Neuronal stem cell (in vitro differentiated cells): ENCODE data around the gene DMRT3.

Experiments
- DNase-seq: peaks from one replicate; pipeline ENCODE4 v3.0.0-alpha.2; 2013; ENCODE audit warnings: low spot score
- H2AFZ ChIP-seq: one replicate; pipeline ENCODE4 v1.6.1; 2013; ENCODE audit warnings: mild to moderate bottlenecking, low read length, inconsistent platforms
- H2AK5ac ChIP-seq: 2 replicates; pipeline ENCODE4 v1.6.1; 2013; ENCODE audit warnings: low read depth, mild to moderate bottlenecking, inconsistent platforms, low read length, moderate library complexity, mixed read lengths
- H2BK120ac ChIP-seq: 2 replicates; pipeline ENCODE4 v1.6.1; 2013; ENCODE audit warnings: low read depth, mild to moderate bottlenecking, inconsistent platforms, low read length, moderate library complexity, mixed read lengths
- H2BK12ac ChIP-seq: one replicate; pipeline ENCODE4 v1.6.1; 2013; ENCODE audit warnings: low read length, inconsistent platforms
- H2BK15ac ChIP-seq: 2 replicates; pipeline ENCODE4 v1.6.1; 2013; ENCODE audit warnings: mild to moderate bottlenecking, low read length, inconsistent platforms, mixed read lengths
- H2BK5ac ChIP-seq: one replicate; pipeline ENCODE4 v1.6.1; 2013; ENCODE audit warnings: inconsistent platforms, mild to moderate bottlenecking, low read length, moderate library complexity
- H3K14ac ChIP-seq: one replicate; pipeline ENCODE4 v1.6.1; 2013; ENCODE audit warnings: low read length, inconsistent platforms
- H3K18ac ChIP-seq: 2 replicates; pipeline ENCODE4 v1.6.1; 2013; ENCODE audit warnings: low read length, inconsistent platforms
- H3K23ac ChIP-seq: 2 replicates; pipeline ENCODE4 v1.6.1; 2013; ENCODE audit warnings: low read depth, mild to moderate bottlenecking, mixed read lengths, low read length, inconsistent platforms; ENCODE audit not compliant: poor library complexity
- H3K27ac ChIP-seq: replicated peaks from 3 replicates; pipeline ENCODE4 v1.5.1; 2013; ENCODE audit warnings: low read length, inconsistent platforms
- H3K27me3 ChIP-seq, 3 experiments: 2 replicates each; pipeline ENCODE4 v1.6.1; 2013; ENCODE audit warnings: low read length in 3 of 3, mild to moderate bottlenecking in 2 of 3, inconsistent platforms in 1 of 3, low read depth in 1 of 3, mixed read lengths in 1 of 3, moderate library complexity in 1 of 3; ENCODE audit not compliant: control insufficient read depth in 3 of 3, insufficient read depth in 3 of 3
- H3K36me3 ChIP-seq, 2 donors: replicated peaks in 1 of 2; 2 replicates each; pipeline ENCODE4 v1.6.1; 2013; ENCODE audit warnings: low read length in 2 of 2; ENCODE audit not compliant: control insufficient read depth in 2 of 2, insufficient read depth in 2 of 2
- H3K4ac ChIP-seq: 2 replicates; pipeline ENCODE4 v1.6.1; 2013; ENCODE audit warnings: inconsistent platforms, mild to moderate bottlenecking, low read length, moderate library complexity
- H3K4me1 ChIP-seq, 2 donors: 1 replicate in 1 of 2; 2 replicates in 1 of 2; pipeline ENCODE4 v1.6.1; 2013; ENCODE audit warnings: low read length in 2 of 2, low read depth in 1 of 2; ENCODE audit not compliant: control insufficient read depth in 2 of 2, insufficient read depth in 1 of 2
- H3K4me2 ChIP-seq: one replicate; pipeline ENCODE4 v1.6.1; 2013; ENCODE audit warnings: mild to moderate bottlenecking, low read length, inconsistent platforms; ENCODE audit not compliant: insufficient read depth, poor library complexity, severe bottlenecking
- H3K4me3 ChIP-seq, 2 donors: 2 replicates each; pipeline ENCODE4 v1.5.1; 2013; ENCODE audit warnings: low read length in 2 of 2, mild to moderate bottlenecking in 2 of 2, inconsistent platforms in 1 of 2, moderate library complexity in 1 of 2
- H3K79me1 ChIP-seq: one replicate; pipeline ENCODE4 v1.6.1; 2013; ENCODE audit warnings: low read depth, mild to moderate bottlenecking, inconsistent platforms, low read length, moderate library complexity
- H3K9ac ChIP-seq: one replicate; pipeline ENCODE4 v1.6.1; 2013; ENCODE audit warnings: mild to moderate bottlenecking, low read depth, low read length, inconsistent platforms; ENCODE audit not compliant: poor library complexity
- H3K9me3 ChIP-seq, 2 donors: replicated peaks in 1 of 2; 2 replicates each; pipeline versions ENCODE3 to v1.6.1; 2013; ENCODE audit warnings: low read length in 2 of 2, mild to moderate bottlenecking in 2 of 2, inconsistent platforms in 1 of 2, low read depth in 1 of 2, mixed read lengths in 1 of 2, moderate library complexity in 1 of 2; ENCODE audit not compliant: control insufficient read depth in 2 of 2, insufficient read depth in 1 of 2
- H4K8ac ChIP-seq: one replicate; pipeline ENCODE4 v1.6.1; 2013; ENCODE audit warnings: low read depth, mild to moderate bottlenecking, inconsistent platforms, low read length, moderate library complexity
- H4K91ac ChIP-seq: one replicate; pipeline ENCODE4 v1.6.1; 2013; ENCODE audit warnings: low read length, low read depth, mild to moderate bottlenecking, inconsistent platforms; ENCODE audit not compliant: poor library complexity
- WGBS, 2 donors: extraction: QIAGEN DNeasy Blood & Tissue Kit; methylation state at CpG; one replicate each; pipeline ENCODE4 v1.1.7; 2013; ENCODE audit warnings: missing lambda C conversion rate in 2 of 2, mixed read lengths in 1 of 2; ENCODE audit not compliant: insufficient read length in 2 of 2, insufficient replicate concordance in 1 of 2; ENCODE audit errors: extremely low coverage in 2 of 2; 5-methylcytosine and 5-hydroxymethylcytosine counted together

DMRT3 gene

GRCh38 chr9:959105-959504, 17.4 kb upstream of the DMRT3 start:
- H3K4me1 ChIP-seq = no peaks in the 10 kb centered on the region
- no peak overlapping the region for H2AFZ ChIP-seq
- H4K8ac ChIP-seq = no peak overlapping the region
- H2BK5ac ChIP-seq = no peak overlapping the region
- no peak overlapping the region for H3K27ac ChIP-seq
- H2BK12ac ChIP-seq = no peak overlapping the region
- H3K79me1 ChIP-seq = no peaks in the 10 kb centered on the region
- H3K23ac ChIP-seq = no peak overlapping the region
- no peaks in the 10 kb centered on the region for H3K36me3 ChIP-seq
- H2BK120ac ChIP-seq = no peak overlapping the region
- H3K27me3 ChIP-seq = peaks cover 0 to 27% (median 0%) of the 10 kb centered on the region in 3 experiments
- no peak overlapping the region for H3K4me2 ChIP-seq
- no peaks in the 10 kb centered on the region for H3K9me3 ChIP-seq
- no peak overlapping the region for H3K4ac ChIP-seq
- H4K91ac ChIP-seq = no peak overlapping the region
- no peak for DNase-seq
- no peak overlapping the region for H2BK15ac ChIP-seq
- H3K4me3 ChIP-seq = no peak overlapping the region
- H3K14ac ChIP-seq = no peak overlapping the region
- no CpG with 5 or more reads among the region's 4 CpGs for WGBS, 2 donors
- no peak overlapping the region for H3K9ac ChIP-seq
- H2AK5ac ChIP-seq = no peak overlapping the region
- no peak overlapping the region for H3K18ac ChIP-seq

GRCh38 chr9:959914-960313, 16.5 kb upstream of the DMRT3 start:
- no peak overlapping the region for H4K91ac ChIP-seq
- peaks cover 0 to 35% (median 0%) of the 10 kb centered on the region in 3 experiments for H3K27me3 ChIP-seq
- no peak overlapping the region for H2BK15ac ChIP-seq
- no peak overlapping the region for H3K23ac ChIP-seq
- WGBS, 2 donors = no CpG with 5 or more reads among the region's 4 CpGs
- no peak overlapping the region for H2AFZ ChIP-seq
- H3K4me1 ChIP-seq = peaks cover 0 to 3% of the 10 kb centered on the region in 2 donors
- no peak overlapping the region for H3K4ac ChIP-seq
- no peaks in the 10 kb centered on the region for H3K36me3 ChIP-seq
- no peaks in the 10 kb centered on the region for H3K79me1 ChIP-seq
- H2AK5ac ChIP-seq = no peak overlapping the region
- H3K27ac ChIP-seq = no peak overlapping the region
- no peaks in the 10 kb centered on the region for H3K9me3 ChIP-seq
- H3K9ac ChIP-seq = no peak overlapping the region
- DNase-seq = no peak
- no peak overlapping the region for H3K18ac ChIP-seq
- H2BK120ac ChIP-seq = no peak overlapping the region
- no peak overlapping the region for H3K4me3 ChIP-seq
- no peak overlapping the region for H3K14ac ChIP-seq
- no peak overlapping the region for H2BK5ac ChIP-seq
- H3K4me2 ChIP-seq = no peak overlapping the region
- H4K8ac ChIP-seq = no peak overlapping the region
- H2BK12ac ChIP-seq = no peak overlapping the region

- Histone ChIP-seq H3K27ac (no peak overlapping the region), H3K14ac (no peak overlapping the region), H3K4me2 (no peak overlapping the region), H3K23ac (no peak overlapping the region), H2AK5ac (no peak overlapping the region), H4K8ac (no peak overlapping the region), H3K36me3 (no peaks in the 10 kb centered on the region), H2BK12ac (no peak overlapping the region), H3K79me1 (no peaks in the 10 kb centered on the region), H3K4ac (no peak overlapping the region), H2BK5ac (no peak overlapping the region), H3K27me3 (peaks cover 0 to 55% (median 0%) of the 10 kb centered on the region in 3 experiments), H4K91ac (no peak overlapping the region), H3K18ac (no peak overlapping the region), H3K4me1 (peaks cover 0 to 13% of the 10 kb centered on the region in 2 donors), H2BK120ac (no peak overlapping the region), H2BK15ac (no peak overlapping the region), H2AFZ (no peak overlapping the region), H3K9ac (no peak overlapping the region), H3K4me3 (no peak overlapping the region), H3K9me3 (no peaks in the 10 kb centered on the region)
- no peak for DNase-seq
- no CpG with 5 or more reads among the region's 6 CpGs for WGBS, 2 donors
These were observed 14.4 kb upstream of the DMRT3 start for GRCh38 chr9:962023-962422.

GRCh38 chr9:965497-965896, 11.0 kb upstream of the DMRT3 start:
- H3K4me1 ChIP-seq = peaks cover 0 to 23% of the 10 kb centered on the region in 2 donors
- H2AK5ac ChIP-seq = no peak overlapping the region
- H3K14ac ChIP-seq = no peak overlapping the region
- H3K36me3 ChIP-seq = no peaks in the 10 kb centered on the region
- no peak overlapping the region for H3K23ac ChIP-seq
- H3K27ac ChIP-seq = peak overlapping the region; percentile 38
- H3K79me1 ChIP-seq = peaks cover 1% of the 10 kb centered on the region
- H3K27me3 ChIP-seq = peaks cover 11 to 89% (median 18%) of the 10 kb centered on the region in 3 experiments
- no peak overlapping the region for H2AFZ ChIP-seq
- no peak for DNase-seq
- no peak overlapping the region for H2BK5ac ChIP-seq
- peak overlapping the region; percentile 85 for H3K18ac ChIP-seq
- H2BK15ac ChIP-seq = no peak overlapping the region
- H2BK120ac ChIP-seq = no peak overlapping the region
- no peak overlapping the region for H4K91ac ChIP-seq
- no peak overlapping the region for H2BK12ac ChIP-seq
- H3K4ac ChIP-seq = no peak overlapping the region
- no peak overlapping the region for H4K8ac ChIP-seq
- H3K4me3 ChIP-seq = no peak overlapping the region
- no peaks in the 10 kb centered on the region for H3K9me3 ChIP-seq
- WGBS, 2 donors = no CpG with 5 or more reads among the region's 4 CpGs
- H3K9ac ChIP-seq = no peak overlapping the region
- H3K4me2 ChIP-seq = no peak overlapping the region
